ENCODE data around the gene RFT1.

DNA sequence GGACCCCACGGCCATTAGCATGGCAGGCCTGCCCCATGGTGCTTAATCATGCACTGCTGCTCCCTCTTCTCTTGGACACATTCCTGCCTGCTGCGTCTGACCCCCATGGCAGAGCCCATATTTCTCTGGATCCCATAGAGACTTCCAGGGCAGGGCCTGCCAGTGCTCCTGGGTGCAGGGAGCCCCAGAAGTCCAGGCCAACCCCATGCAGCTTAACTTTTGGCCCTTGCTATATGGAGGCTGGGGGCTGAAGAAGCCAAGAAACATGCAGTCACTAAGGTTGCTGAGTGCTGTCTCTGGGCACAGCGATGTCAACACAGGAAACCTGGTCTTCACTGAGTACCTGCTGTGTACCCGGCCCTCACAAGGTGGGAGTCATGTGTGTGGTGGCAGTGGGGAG, 19.5 kb upstream of the RFT1 start:
- TF ChIP-seq, protein P1, sequence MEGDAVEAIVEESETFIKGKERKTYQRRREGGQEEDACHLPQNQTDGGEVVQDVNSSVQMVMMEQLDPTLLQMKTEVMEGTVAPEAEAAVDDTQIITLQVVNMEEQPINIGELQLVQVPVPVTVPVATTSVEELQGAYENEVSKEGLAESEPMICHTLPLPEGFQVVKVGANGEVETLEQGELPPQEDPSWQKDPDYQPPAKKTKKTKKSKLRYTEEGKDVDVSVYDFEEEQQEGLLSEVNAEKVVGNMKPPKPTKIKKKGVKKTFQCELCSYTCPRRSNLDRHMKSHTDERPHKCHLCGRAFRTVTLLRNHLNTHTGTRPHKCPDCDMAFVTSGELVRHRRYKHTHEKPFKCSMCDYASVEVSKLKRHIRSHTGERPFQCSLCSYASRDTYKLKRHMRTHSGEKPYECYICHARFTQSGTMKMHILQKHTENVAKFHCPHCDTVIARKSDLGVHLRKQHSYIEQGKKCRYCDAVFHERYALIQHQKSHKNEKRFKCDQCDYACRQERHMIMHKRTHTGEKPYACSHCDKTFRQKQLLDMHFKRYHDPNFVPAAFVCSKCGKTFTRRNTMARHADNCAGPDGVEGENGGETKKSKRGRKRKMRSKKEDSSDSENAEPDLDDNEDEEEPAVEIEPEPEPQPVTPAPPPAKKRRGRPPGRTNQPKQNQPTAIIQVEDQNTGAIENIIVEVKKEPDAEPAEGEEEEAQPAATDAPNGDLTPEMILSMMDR (IDR thresholded peaks at IDR 0.05; ENCODE audit: insufficient read depth, low read length) = no peak
- TF ChIP-seq POLR2AphosphoS5 (IDR thresholded peaks at IDR 0.05; ENCODE audit: low read depth) (no peak), GABPA (IDR thresholded peaks at IDR 0.05; ENCODE audit: low read depth) (no peak), SPI1 (IDR thresholded peaks at IDR 0.05; ENCODE audit: borderline replicate concordance, low read depth) (no peak)
- TF ChIP-seq, protein P2, sequence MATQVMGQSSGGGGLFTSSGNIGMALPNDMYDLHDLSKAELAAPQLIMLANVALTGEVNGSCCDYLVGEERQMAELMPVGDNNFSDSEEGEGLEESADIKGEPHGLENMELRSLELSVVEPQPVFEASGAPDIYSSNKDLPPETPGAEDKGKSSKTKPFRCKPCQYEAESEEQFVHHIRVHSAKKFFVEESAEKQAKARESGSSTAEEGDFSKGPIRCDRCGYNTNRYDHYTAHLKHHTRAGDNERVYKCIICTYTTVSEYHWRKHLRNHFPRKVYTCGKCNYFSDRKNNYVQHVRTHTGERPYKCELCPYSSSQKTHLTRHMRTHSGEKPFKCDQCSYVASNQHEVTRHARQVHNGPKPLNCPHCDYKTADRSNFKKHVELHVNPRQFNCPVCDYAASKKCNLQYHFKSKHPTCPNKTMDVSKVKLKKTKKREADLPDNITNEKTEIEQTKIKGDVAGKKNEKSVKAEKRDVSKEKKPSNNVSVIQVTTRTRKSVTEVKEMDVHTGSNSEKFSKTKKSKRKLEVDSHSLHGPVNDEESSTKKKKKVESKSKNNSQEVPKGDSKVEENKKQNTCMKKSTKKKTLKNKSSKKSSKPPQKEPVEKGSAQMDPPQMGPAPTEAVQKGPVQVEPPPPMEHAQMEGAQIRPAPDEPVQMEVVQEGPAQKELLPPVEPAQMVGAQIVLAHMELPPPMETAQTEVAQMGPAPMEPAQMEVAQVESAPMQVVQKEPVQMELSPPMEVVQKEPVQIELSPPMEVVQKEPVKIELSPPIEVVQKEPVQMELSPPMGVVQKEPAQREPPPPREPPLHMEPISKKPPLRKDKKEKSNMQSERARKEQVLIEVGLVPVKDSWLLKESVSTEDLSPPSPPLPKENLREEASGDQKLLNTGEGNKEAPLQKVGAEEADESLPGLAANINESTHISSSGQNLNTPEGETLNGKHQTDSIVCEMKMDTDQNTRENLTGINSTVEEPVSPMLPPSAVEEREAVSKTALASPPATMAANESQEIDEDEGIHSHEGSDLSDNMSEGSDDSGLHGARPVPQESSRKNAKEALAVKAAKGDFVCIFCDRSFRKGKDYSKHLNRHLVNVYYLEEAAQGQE (IDR thresholded peaks at IDR 0.05; ENCODE audit: insufficient replicate concordance, low read depth) = no peak

Data from HL-60 (cell line).